Pancreas (tissue), 10 donors: ENCODE results near the gene SH3BP4. TPM values are rescaled to one million over a fixed set of nuclear protein-coding genes. Genes with fewer than 3 reads are reported as not detected.
A peak's percentile ranks its signal among the peaks of the same experiment; 100 is the strongest.

ENCODE experiments used
- ATAC-seq, 4 donors: fragments of 200-7000 bp; cut with Tn5 transposase; one replicate each; pipeline versions ENCODE4 v1.8.0 to v1.9.1; 2020; ENCODE audit warnings: mild to moderate bottlenecking in 4 of 4, moderate library complexity in 4 of 4
- DNase-seq, 6 donors: peaks; one replicate each; pipeline ENCODE4 v3.0.0-alpha.2; 2020
- FAIRE-seq: peaks from 2 replicates; lab custom pipeline; 2012; peaks lifted over from hg19 to GRCh38; lab: Jason Lieb, UNC
- H3K27ac ChIP-seq, 4 donors: fragments of 200-600 bp; sonication (generic); 1 replicate in 3 of 4; 2 replicates in 1 of 4; pipeline versions ENCODE4 v1.5.0 to v1.8.0; 2020
- H3K27me3 ChIP-seq, 4 donors: fragments of 200-600 bp; one replicate each; pipeline ENCODE4 v1.8.0; 2021
- H3K36me3 ChIP-seq, 3 donors: fragments of 200-600 bp; sonication (generic) in 1 of 3; one replicate each; pipeline versions ENCODE4 v1.5.0 to v1.8.0; 2020 to 2021
- H3K4me1 ChIP-seq, 3 donors: fragments of 200-600 bp; one replicate each; pipeline ENCODE4 v1.8.0; 2021
- H3K4me3 ChIP-seq, 4 donors: fragments of 200-600 bp; sonication (generic) in 2 of 4; one replicate each; pipeline versions ENCODE4 v1.5.0 to v1.8.0; 2020 to 2021
- H3K9me3 ChIP-seq, 4 donors: fragments of 200-600 bp; one replicate each; pipeline ENCODE4 v1.8.0; 2021
- CTCF ChIP-seq, 4 donors: fragments of 200-600 bp; sonication (generic) in 3 of 4; IDR thresholded peaks; one replicate each; pipeline versions ENCODE4 v1.5.0 to v1.8.0; 2021; ENCODE audit warnings: antibody characterized with exemption in 4 of 4
- WGBS, 2 donors: extraction: QIAGEN DNeasy Blood & Tissue Kit; methylation state at CpG; one replicate each; pipeline ENCODE4 v1.1.7; 2013; 5-methylcytosine and 5-hydroxymethylcytosine counted together
- intact Hi-C, 3 donors: fragments of 100-400 bp; cut with DNase I; formaldehyde crosslinking; loops; one replicate each; pipeline versions ENCODE4 v1.11.1 to v1.14.2; 2022
- polyA plus RNA-seq, 2 donors: library from polyadenylated mRNA; stranded (reverse); fragments of 200-250 nt; gene quantifications; one replicate each; pipeline ENCODE4 v1.2.3, GENCODE V29; 2013
- total RNA-seq, 6 donors: library from RNA; stranded (reverse); fragmentation: NEBNext Ultra II Directional in 4 of 6; extraction: Animal tissue kit (Norgen Biotek cat#: 25700) in 4 of 6; gene quantifications; one replicate each; pipeline versions ENCODE4 v1.2.1 to v1.2.4, GENCODE V29; 2021 to 2023
- donor health status: healthy with polysubstance abuse.
- donor health status: DM: no; HTN: no; CAD: no; lungs with moderate emphysema.
- donor health status: DM: no; HTN: no; CAD: no.
- donor health status: control.
- donor health status: control.
- donor health status: Bipolar disorder and iron deficiency.
- donor health status: DM: yes; HTN: yes; CAD: no.
- donor health status: DM: no; HTN: no; CAD: no.
- donor health status: DM: no; HTN: no; CAD: no.
- donor health status: DM: yes; HTN: yes; CAD: no.

The SH3BP4 gene
- total and polyA plus RNA-seq, 8 donors: 20.5 to 99.7 (median 62.8) TPM

GRCh38 chr2:234964631-234965461 lies 13.0 kb downstream of the SH3BP4 start:
- intact Hi-C loops: no loop called here
- ATAC-seq (no peak), DNase-seq (peak in 1 of 6 donors; percentile 10), FAIRE-seq (no peak)
- H3K4me3 ChIP-seq: no peak overlapping the region
- no peaks in the 10 kb centered on the region for H3K27me3 ChIP-seq
- H3K9me3 ChIP-seq: no peaks in the 10 kb centered on the region
- peaks cover 25 to 40% (median 34%) of the 10 kb centered on the region in 3 donors for H3K4me1 ChIP-seq
- WGBS, 2 donors: 61 to 68% methylated on average over 18 of the region's 18 CpGs
- H3K27ac ChIP-seq: no peak overlapping the region
- H3K36me3 ChIP-seq: no peaks in the 10 kb centered on the region
- no peak for TF ChIP-seq CTCF (IDR thresholded peaks at IDR 0.05)

GRCh38 chr2:234966340-234966739 lies 14.5 kb downstream of the SH3BP4 start:
- TF ChIP-seq CTCF (IDR thresholded peaks at IDR 0.05): no peak
- Histone ChIP-seq H3K9me3 (no peaks in the 10 kb centered on the region), H3K4me1 (peaks cover 18 to 33% (median 26%) of the 10 kb centered on the region in 3 donors), H3K36me3 (no peaks in the 10 kb centered on the region), H3K4me3 (no peak overlapping the region), H3K27me3 (no peaks in the 10 kb centered on the region), H3K27ac (no peak overlapping the region)
- FAIRE-seq (no peak), ATAC-seq (no peak), DNase-seq (no peak)
- intact Hi-C loops: no loop called here
- 58 to 73% methylated on average over 6 of the region's 6 CpGs for WGBS, 2 donors

- ATAC-seq (no peak), FAIRE-seq (no peak), DNase-seq (no peak)
- no peaks in the 10 kb centered on the region for H3K9me3 ChIP-seq
- H3K4me3 ChIP-seq: no peak overlapping the region
- 83% methylated on average over 14 of the region's 14 CpGs for WGBS, 2 donors
- H3K27ac ChIP-seq: no peak overlapping the region
- H3K27me3 ChIP-seq: no peaks in the 10 kb centered on the region
- intact Hi-C loops: no loop called here
- peaks cover 18 to 37% (median 26%) of the 10 kb centered on the region in 3 donors for H3K4me1 ChIP-seq
- TF ChIP-seq CTCF (IDR thresholded peaks at IDR 0.05): no peak
- H3K36me3 ChIP-seq: no peaks in the 10 kb centered on the region
Measured at GRCh38 chr2:234967201-234967869, 15.5 kb downstream of the SH3BP4 start.

- H3K27ac ChIP-seq: no peak overlapping the region
- intact Hi-C loops: no loop called here
- DNase-seq (peak in 1 of 6 donors; percentile 19), FAIRE-seq (no peak), ATAC-seq (peak; percentile 18 to 49 (median 26))
- no peaks in the 10 kb centered on the region for H3K36me3 ChIP-seq
- H3K27me3 ChIP-seq: no peaks in the 10 kb centered on the region
- H3K4me1 ChIP-seq: peaks cover 18 to 40% (median 26%) of the 10 kb centered on the region in 3 donors
- TF ChIP-seq CTCF (IDR thresholded peaks at IDR 0.05): no peak
- H3K9me3 ChIP-seq: no peaks in the 10 kb centered on the region
- WGBS, 2 donors: 35 to 41% methylated on average over 5 of the region's 5 CpGs
- H3K4me3 ChIP-seq: no peak overlapping the region
Measured at GRCh38 chr2:234967870-234968208, 16.0 kb downstream of the SH3BP4 start.
